Mesothelial cell of epicardium (in vitro differentiated cells): ENCODE results near the gene CMSS1. TPM values are rescaled to one million over a fixed set of nuclear protein-coding genes. Genes with fewer than 3 reads are reported as not detected.
A peak's percentile ranks its signal among the peaks of the same experiment; 100 is the strongest.

Source experiments
- DNase-seq, 2 experiments: peaks; one replicate each; pipeline ENCODE4 v3.0.0; 2021; ENCODE audit warnings: low spot score in 2 of 2; ENCODE audit not compliant: unreplicated experiment in 2 of 2
- H3K27ac Mint-ChIP-seq: 2 replicates; pipeline ENCODE4 v1.8.0; 2021; ENCODE audit warnings: mixed read lengths
- H3K27me3 Mint-ChIP-seq: 2 replicates; pipeline ENCODE4 v1.8.0; 2021; ENCODE audit warnings: low read depth, mixed read lengths
- H3K36me3 Mint-ChIP-seq: 2 replicates; pipeline ENCODE4 v1.8.0; 2021; ENCODE audit warnings: mixed read lengths
- H3K4me1 Mint-ChIP-seq: 2 replicates; pipeline ENCODE4 v1.8.0; 2021; ENCODE audit warnings: mixed read lengths
- H3K4me3 Mint-ChIP-seq: 2 replicates; pipeline ENCODE4 v1.8.0; 2021; ENCODE audit warnings: mild to moderate bottlenecking, moderate library complexity, mixed read lengths
- H3K9me3 Mint-ChIP-seq: 2 replicates; pipeline ENCODE4 v1.8.0; 2021; ENCODE audit warnings: mixed read lengths
- total RNA-seq: library from RNA; stranded (reverse); gene quantifications from 3 replicates; pipeline ENCODE4 v1.2.1, GENCODE V29; 2021
- TF ChIP-seq, protein P1 (sequence below): fragments of 200-600 bp; sonication (generic); IDR thresholded peaks from one replicate; pipeline ENCODE4 v1.5.0; 2021; ENCODE audit warnings: antibody characterized with exemption; ENCODE audit not compliant: unreplicated experiment

Gene CMSS1
- total RNA-seq, 1 donor from 2014 or later, result 30.0 TPM

DNA sequence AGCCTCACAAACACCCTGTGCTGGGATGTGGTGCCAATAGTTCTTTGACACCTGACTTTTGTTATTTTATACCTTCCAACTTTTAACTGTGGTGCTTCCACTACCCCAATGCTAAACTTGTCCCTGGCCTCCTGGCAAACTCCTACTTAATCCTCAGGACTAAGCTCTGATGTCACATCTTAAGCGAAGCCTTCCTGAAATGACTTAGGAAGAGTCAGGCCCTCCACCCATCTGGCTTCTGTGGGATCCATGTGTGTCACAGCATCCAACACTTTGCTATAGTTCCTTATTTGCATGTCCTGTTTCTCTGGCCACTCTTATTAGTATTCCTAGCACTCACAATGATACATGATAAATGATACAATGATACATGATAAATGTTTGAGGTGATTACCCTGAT is 163.5 kb downstream of the CMSS1 start:
- Mint-ChIP-seq H3K27me3 (no peaks in the 10 kb centered on the region), H3K27ac (no peak overlapping the region), H3K36me3 (peaks cover 7% of the 10 kb centered on the region), H3K4me1 (peaks cover 18% of the 10 kb centered on the region), H3K4me3 (no peak overlapping the region), H3K9me3 (peaks cover 13% of the 10 kb centered on the region)
- TF ChIP-seq, protein P1, sequence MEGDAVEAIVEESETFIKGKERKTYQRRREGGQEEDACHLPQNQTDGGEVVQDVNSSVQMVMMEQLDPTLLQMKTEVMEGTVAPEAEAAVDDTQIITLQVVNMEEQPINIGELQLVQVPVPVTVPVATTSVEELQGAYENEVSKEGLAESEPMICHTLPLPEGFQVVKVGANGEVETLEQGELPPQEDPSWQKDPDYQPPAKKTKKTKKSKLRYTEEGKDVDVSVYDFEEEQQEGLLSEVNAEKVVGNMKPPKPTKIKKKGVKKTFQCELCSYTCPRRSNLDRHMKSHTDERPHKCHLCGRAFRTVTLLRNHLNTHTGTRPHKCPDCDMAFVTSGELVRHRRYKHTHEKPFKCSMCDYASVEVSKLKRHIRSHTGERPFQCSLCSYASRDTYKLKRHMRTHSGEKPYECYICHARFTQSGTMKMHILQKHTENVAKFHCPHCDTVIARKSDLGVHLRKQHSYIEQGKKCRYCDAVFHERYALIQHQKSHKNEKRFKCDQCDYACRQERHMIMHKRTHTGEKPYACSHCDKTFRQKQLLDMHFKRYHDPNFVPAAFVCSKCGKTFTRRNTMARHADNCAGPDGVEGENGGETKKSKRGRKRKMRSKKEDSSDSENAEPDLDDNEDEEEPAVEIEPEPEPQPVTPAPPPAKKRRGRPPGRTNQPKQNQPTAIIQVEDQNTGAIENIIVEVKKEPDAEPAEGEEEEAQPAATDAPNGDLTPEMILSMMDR, result no peak
- DNase-seq, result no peak

DNA sequence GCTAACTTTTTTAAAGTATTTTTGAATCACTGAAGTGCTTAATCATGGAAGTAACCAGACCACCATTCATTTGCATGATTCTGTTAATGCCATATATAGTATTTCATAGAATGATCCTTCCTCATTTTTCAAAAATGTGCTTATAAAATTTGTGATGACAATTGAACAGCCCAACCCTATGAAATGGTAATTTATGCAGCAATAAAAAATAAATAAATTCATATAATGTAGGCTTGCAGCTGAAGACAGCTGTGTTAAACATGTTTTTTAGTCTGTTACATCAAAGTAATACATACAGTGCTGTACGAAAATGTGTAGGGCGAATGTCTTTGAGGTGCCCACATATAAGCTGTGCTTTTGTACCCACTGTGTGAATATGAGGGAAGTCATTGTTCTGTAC is 165.0 kb downstream of the CMSS1 start:
- Mint-ChIP-seq H3K4me1 (peaks cover 18% of the 10 kb centered on the region), H3K4me3 (no peak overlapping the region), H3K9me3 (peaks cover 5% of the 10 kb centered on the region), H3K36me3 (no peaks in the 10 kb centered on the region), H3K27me3 (no peaks in the 10 kb centered on the region), H3K27ac (no peak overlapping the region)
- DNase-seq, result no peak
- TF ChIP-seq, protein P1, result no peak

DNA sequence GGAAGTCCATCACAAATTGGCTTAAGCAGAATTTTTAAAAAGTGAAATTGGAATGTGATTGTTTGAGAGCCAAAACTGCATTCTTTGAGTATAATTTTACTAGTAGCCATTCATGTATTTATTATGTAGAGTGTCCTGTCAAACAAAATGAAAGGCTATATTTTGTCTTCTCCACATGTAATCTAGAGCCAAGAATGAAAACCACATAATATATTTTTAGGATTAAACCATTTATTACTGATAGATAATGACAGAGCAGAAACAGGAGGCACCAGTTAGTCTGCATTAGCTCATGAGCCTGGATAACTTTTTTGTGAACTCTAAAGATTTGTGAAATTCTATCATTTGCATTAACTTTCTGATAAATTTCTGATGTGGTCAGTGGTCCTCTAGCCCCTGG is 166.5 kb downstream of the CMSS1 start:
- no peak overlapping the region for H3K4me3 Mint-ChIP-seq
- no peaks in the 10 kb centered on the region for H3K36me3 Mint-ChIP-seq
- peaks cover 18% of the 10 kb centered on the region for H3K4me1 Mint-ChIP-seq
- TF ChIP-seq, protein P1, result no peak
- no peaks in the 10 kb centered on the region for H3K9me3 Mint-ChIP-seq
- H3K27ac Mint-ChIP-seq, result peak overlapping the region; percentile 68
- H3K27me3 Mint-ChIP-seq, result no peaks in the 10 kb centered on the region
- DNase-seq, result no peak

DNA sequence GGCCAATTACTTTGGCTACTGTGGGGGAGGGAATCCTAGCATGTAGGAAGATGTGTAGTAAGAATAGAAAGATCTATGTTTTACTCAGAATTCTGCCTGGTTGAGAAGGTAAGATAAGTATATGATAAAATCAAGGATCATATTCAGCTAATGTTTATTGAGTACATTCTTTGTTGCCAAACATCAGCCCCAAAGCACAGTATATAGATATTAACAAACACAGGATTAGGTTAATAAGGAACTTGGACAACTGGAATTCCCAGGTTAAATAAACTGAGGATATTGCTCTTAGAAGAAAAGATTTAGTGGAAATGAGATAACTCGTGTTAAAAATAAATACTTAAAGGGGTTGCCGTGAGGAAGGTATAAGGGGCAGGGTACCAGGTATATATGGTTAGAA is 167.0 kb downstream of the CMSS1 start:
- no peaks in the 10 kb centered on the region for H3K36me3 Mint-ChIP-seq
- H3K4me1 Mint-ChIP-seq, result peaks cover 18% of the 10 kb centered on the region
- H3K27ac Mint-ChIP-seq, result peak overlapping the region; percentile 68
- TF ChIP-seq, protein P1, result no peak
- H3K4me3 Mint-ChIP-seq, result no peak overlapping the region
- no peaks in the 10 kb centered on the region for H3K27me3 Mint-ChIP-seq
- DNase-seq, result no peak
- H3K9me3 Mint-ChIP-seq, result no peaks in the 10 kb centered on the region

DNA sequence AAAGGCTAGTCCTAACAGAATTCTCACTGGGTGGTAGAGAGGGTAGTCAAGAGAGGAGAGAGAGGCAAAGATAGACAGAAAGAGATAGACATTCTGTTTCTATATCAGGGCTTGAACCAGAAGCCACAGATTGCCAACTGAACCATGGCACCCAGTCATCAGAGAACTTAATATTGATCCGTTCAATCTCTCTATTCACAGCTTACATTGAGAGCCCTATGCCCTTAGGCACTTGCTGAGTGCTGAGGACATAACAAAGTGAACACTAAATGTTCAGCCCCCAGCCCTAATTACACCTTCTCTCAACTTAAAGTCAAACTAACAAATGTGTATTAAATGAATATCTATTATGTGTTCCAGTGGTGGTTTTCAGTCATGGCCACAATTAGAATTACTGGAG is 172.5 kb downstream of the CMSS1 start:
- peaks cover 1% of the 10 kb centered on the region for H3K4me1 Mint-ChIP-seq
- H3K9me3 Mint-ChIP-seq, result peaks cover 26% of the 10 kb centered on the region
- H3K27ac Mint-ChIP-seq, result no peak overlapping the region
- H3K4me3 Mint-ChIP-seq, result no peak overlapping the region
- no peak for DNase-seq
- TF ChIP-seq, protein P1, result no peak
- peaks cover 17% of the 10 kb centered on the region for H3K36me3 Mint-ChIP-seq
- no peaks in the 10 kb centered on the region for H3K27me3 Mint-ChIP-seq

DNA sequence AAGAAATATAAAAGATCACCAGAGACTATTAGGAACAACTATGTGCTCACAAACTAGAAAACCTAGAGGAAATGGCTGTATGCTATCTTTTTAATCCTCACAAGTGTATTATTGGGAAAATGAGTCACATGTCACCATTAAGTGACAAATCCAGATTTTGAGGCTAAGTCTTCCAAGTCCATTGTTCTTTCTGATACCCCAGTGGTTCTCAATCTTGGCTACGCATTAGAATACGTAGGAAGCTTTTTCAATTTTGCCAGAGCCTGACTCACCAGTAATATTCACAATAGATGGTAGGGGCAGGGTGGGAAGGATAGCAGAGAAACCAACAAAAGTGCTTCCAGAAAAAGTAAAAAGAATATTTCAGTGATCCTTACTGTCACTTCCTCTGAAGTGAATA is 179.6 kb downstream of the CMSS1 start:
- Mint-ChIP-seq H3K27ac (no peak overlapping the region), H3K36me3 (peaks cover 26% of the 10 kb centered on the region), H3K4me3 (no peak overlapping the region), H3K9me3 (peaks cover 44% of the 10 kb centered on the region), H3K27me3 (no peaks in the 10 kb centered on the region), H3K4me1 (peaks cover 15% of the 10 kb centered on the region)
- TF ChIP-seq, protein P1, result no peak
- no peak for DNase-seq
